ENCODE data around the gene FURIN.
"Not testable (repeated sequence)": the region's sequence is repeated elsewhere in the genome, so short reads cannot be mapped to it uniquely, and the experiment has no call there.

The FURIN gene

GRCh38 chr15:90845201-90845949 lies 23.0 kb upstream of the FURIN start:
- DNase-seq: no peak

GRCh38 chr15:90849424-90849823 lies 19.0 kb upstream of the FURIN start:
- DNase-seq: not testable (repeated sequence)

- peak; percentile 51 for DNase-seq
Measured at GRCh38 chr15:90851114-90851513, 17.3 kb upstream of the FURIN start.

- DNase-seq: no peak
Measured at GRCh38 chr15:90851940-90852339, 16.4 kb upstream of the FURIN start.

GRCh38 chr15:90855139-90855538 lies 13.2 kb upstream of the FURIN start:
- no peak for DNase-seq

- DNase-seq: no peak
Measured at GRCh38 chr15:90857337-90857736, 11.1 kb upstream of the FURIN start.

- no peak for DNase-seq
Measured at GRCh38 chr15:90857883-90858443, 10.4 kb upstream of the FURIN start.

- DNase-seq: no peak
Measured at GRCh38 chr15:90859234-90860131, 8.9 kb upstream of the FURIN start.

GRCh38 chr15:90860450-90860849 lies 7.9 kb upstream of the FURIN start:
- no peak for DNase-seq

GRCh38 chr15:90860942-90861675 lies 7.3 kb upstream of the FURIN start:
- DNase-seq: no peak

GRCh38 chr15:90862487-90862886 lies 5.9 kb upstream of the FURIN start:
- no peak for DNase-seq

- no peak for DNase-seq
Measured at GRCh38 chr15:90862964-90863778, 5.2 kb upstream of the FURIN start.

- DNase-seq: no peak
Measured at GRCh38 chr15:90863987-90864386, 4.4 kb upstream of the FURIN start.

- DNase-seq: no peak
Measured at GRCh38 chr15:90864507-90864906, 3.9 kb upstream of the FURIN start.

- no peak for DNase-seq
Measured at GRCh38 chr15:90865702-90866101, 2.7 kb upstream of the FURIN start.

- DNase-seq: no peak
Measured at GRCh38 chr15:90866161-90866715, 2.1 kb upstream of the FURIN start.

- DNase-seq: no peak
Measured at GRCh38 chr15:90866800-90867199, 1.6 kb upstream of the FURIN start.

GRCh38 chr15:90869140-90869541 lies 753 bp downstream of the FURIN start:
- DNase-seq: no peak

- DNase-seq: peak; percentile 42
Measured at GRCh38 chr15:90869601-90870353, 1.4 kb downstream of the FURIN start.

- no peak for DNase-seq
Measured at GRCh38 chr15:90870354-90871138, 2.2 kb downstream of the FURIN start.

All from CD4-positive, alpha-beta T cell treated with Interleukin-17A for 1 hour (primary cell).